ENCODE data around the gene ZNF346.

- TF ChIP-seq ETV6 (CRISPR knock-in tag; IDR thresholded peaks at IDR 0.05): no peak
- TF ChIP-seq PREB (CRISPR knock-in tag; IDR thresholded peaks at IDR 0.05; ENCODE audit: borderline replicate concordance): no peak
- TF ChIP-seq CREB1 (CRISPR knock-in tag; IDR thresholded peaks at IDR 0.05): no peak
- TF ChIP-seq CTCF (IDR thresholded peaks at IDR 0.05): no peak
Observed at GRCh38 chr5:177003649-177004048, 18.8 kb upstream of the ZNF346 start.

Data from WTC11 (cell line).